Neural cell (in vitro differentiated cells): Measurements from ENCODE around the gene GFRA1. TPM values are rescaled to one million over a fixed set of nuclear protein-coding genes. Genes with fewer than 3 reads are reported as not detected.

ENCODE experiments used
- H2AFZ ChIP-seq: fragments of 200-600, 300-800 bp; sonication (generic), shearing (Covaris generic); 2 replicates; pipeline ENCODE4 v1.6.0; 2014; ENCODE audit warnings: low read depth, mild to moderate bottlenecking, antibody characterized with exemption, low read length, moderate library complexity
- H3F3A ChIP-seq: fragments of 200-600 bp; shearing (Covaris generic); 2 replicates; pipeline ENCODE4 v1.6.1; 2016; ENCODE audit warnings: mild to moderate bottlenecking, moderate library complexity, mixed read lengths, antibody characterized with exemption, low read length; ENCODE audit not compliant: insufficient read depth, poor library complexity, severe bottlenecking
- H3K27ac ChIP-seq: fragments of 200-600, 300-800 bp; sonication (generic), shearing (Covaris generic); 2 replicates; pipeline ENCODE4 v1.5.1; 2014; ENCODE audit warnings: mild to moderate bottlenecking, low read length, moderate library complexity
- H3K27me3 ChIP-seq: fragments of 300-800, 200-600 bp; sonication (generic), shearing (Covaris generic); 2 replicates; pipeline ENCODE4 v1.6.0; 2014; ENCODE audit warnings: mild to moderate bottlenecking, low read depth, low read length, moderate library complexity; ENCODE audit not compliant: insufficient read depth
- H3K36me3 ChIP-seq: fragments of 300-800, 200-600 bp; sonication (generic), shearing (Covaris generic); 2 replicates; pipeline ENCODE4 v1.5.1; 2014; ENCODE audit warnings: mild to moderate bottlenecking, antibody characterized with exemption, low read length, moderate library complexity; ENCODE audit not compliant: insufficient read depth
- H3K4me2 ChIP-seq: fragments of 300-800, 200-600 bp; sonication (generic), shearing (Covaris generic); 2 replicates; pipeline ENCODE4 v1.6.0; 2014; ENCODE audit warnings: mild to moderate bottlenecking, low read length
- H3K4me3 ChIP-seq: fragments of 300-800, 200-600 bp; sonication (generic), shearing (Covaris generic); 2 replicates; pipeline ENCODE4 v1.5.1; 2014; ENCODE audit warnings: mild to moderate bottlenecking, low read length, moderate library complexity
- H3K79me2 ChIP-seq: fragments of 200-600 bp; shearing (Covaris generic); replicated peaks from 2 replicates; pipeline ENCODE4 v1.6.0; 2014; ENCODE audit warnings: mild to moderate bottlenecking, low read length, moderate library complexity; ENCODE audit not compliant: insufficient read depth
- H3K9ac ChIP-seq: fragments of 300-800, 200-600 bp; sonication (generic), shearing (Covaris generic); 2 replicates; pipeline ENCODE4 v1.6.1; 2016; ENCODE audit warnings: mild to moderate bottlenecking, low read length, mixed read lengths
- H3K9me2 ChIP-seq: fragments of 200-600 bp; shearing (Covaris generic); 2 replicates; pipeline ENCODE4 v1.6.1; 2016; ENCODE audit warnings: mild to moderate bottlenecking, low read length, mixed read lengths; ENCODE audit not compliant: insufficient read depth
- H3K9me3 ChIP-seq: fragments of 200-600, 300-800 bp; sonication (generic), shearing (Covaris generic); 2 replicates; pipeline ENCODE4 v1.6.1; 2016; ENCODE audit warnings: mild to moderate bottlenecking, mixed run types, low read length, moderate library complexity, mixed read lengths
- H4K20me1 ChIP-seq: fragments of 200-600 bp; shearing (Covaris generic); 2 replicates; pipeline ENCODE4 v1.6.1; 2016; ENCODE audit warnings: mild to moderate bottlenecking, mixed run types; ENCODE audit not compliant: insufficient read depth
- CTCF ChIP-seq: fragments of 450-650 bp; IDR thresholded peaks from 2 replicates; pipeline ENCODE4 v1.5.1; 2014; ENCODE audit warnings: antibody characterized with exemption, mild to moderate bottlenecking, moderate library complexity; ENCODE audit not compliant: poor library complexity, severe bottlenecking
- EP300 ChIP-seq: fragments of 450-650 bp; conservative IDR thresholded peaks from 2 replicates; pipeline ENCODE4 v1.6.1; 2014; ENCODE audit warnings: antibody characterized with exemption, mild to moderate bottlenecking, moderate library complexity; ENCODE audit not compliant: poor library complexity, severe bottlenecking
- EZH2 ChIP-seq: fragments of 200-600, 300-800 bp; shearing (Covaris generic), sonication (generic); IDR thresholded peaks from 2 replicates; pipeline ENCODE4 v1.6.1; 2014; ENCODE audit warnings: antibody characterized with exemption, low read length, borderline replicate concordance, mild to moderate bottlenecking; ENCODE audit not compliant: insufficient read depth, poor library complexity, severe bottlenecking
- MXI1 ChIP-seq: fragments of 450-650 bp; conservative IDR thresholded peaks from 2 replicates; pipeline ENCODE4 v1.6.1; 2014; ENCODE audit warnings: antibody characterized with exemption, mild to moderate bottlenecking; ENCODE audit not compliant: poor library complexity, severe bottlenecking
- POLR2AphosphoS5 ChIP-seq: IDR thresholded peaks from 2 replicates; pipeline ENCODE4 v1.6.1; 2012
- RAD21 ChIP-seq: fragments of 450-650 bp; conservative IDR thresholded peaks from 2 replicates; pipeline ENCODE4 v1.6.1; 2014; ENCODE audit warnings: antibody characterized with exemption, mild to moderate bottlenecking, moderate library complexity
- REST ChIP-seq: IDR thresholded peaks from 2 replicates; pipeline ENCODE4 v1.6.1; 2012; ENCODE audit warnings: borderline replicate concordance
- SMC3 ChIP-seq: fragments of 450-650 bp; conservative IDR thresholded peaks from 2 replicates; pipeline ENCODE4 v1.6.1; 2014; ENCODE audit warnings: antibody characterized with exemption, mild to moderate bottlenecking, moderate library complexity; ENCODE audit not compliant: poor library complexity
- TAF1 ChIP-seq: IDR thresholded peaks from 2 replicates; pipeline ENCODE4 v1.6.1; 2012; ENCODE audit warnings: low read depth
- polyA plus RNA-seq: library from polyadenylated mRNA; depleted of rRNA; stranded (reverse); fragments of >200 nt; gene quantifications from 2 replicates; pipeline ENCODE4 v1.2.3, GENCODE V29; 2014

The GFRA1 gene
- polyA plus RNA-seq, 1 donor from 2014 or later, result 2.3 TPM

- TF ChIP-seq TAF1 (no peak), RAD21 (no peak), REST (no peak), POLR2AphosphoS5 (no peak), EP300 (no peak), CTCF (no peak), SMC3 (no peak), EZH2 (no peak), MXI1 (no peak)
- peaks cover 18% of the 10 kb centered on the region for H3K27me3 ChIP-seq
- H2AFZ ChIP-seq, result no peak overlapping the region
Observed at GRCh38 chr10:116265686-116266085, 7.3 kb downstream of the GFRA1 start.

DNA sequence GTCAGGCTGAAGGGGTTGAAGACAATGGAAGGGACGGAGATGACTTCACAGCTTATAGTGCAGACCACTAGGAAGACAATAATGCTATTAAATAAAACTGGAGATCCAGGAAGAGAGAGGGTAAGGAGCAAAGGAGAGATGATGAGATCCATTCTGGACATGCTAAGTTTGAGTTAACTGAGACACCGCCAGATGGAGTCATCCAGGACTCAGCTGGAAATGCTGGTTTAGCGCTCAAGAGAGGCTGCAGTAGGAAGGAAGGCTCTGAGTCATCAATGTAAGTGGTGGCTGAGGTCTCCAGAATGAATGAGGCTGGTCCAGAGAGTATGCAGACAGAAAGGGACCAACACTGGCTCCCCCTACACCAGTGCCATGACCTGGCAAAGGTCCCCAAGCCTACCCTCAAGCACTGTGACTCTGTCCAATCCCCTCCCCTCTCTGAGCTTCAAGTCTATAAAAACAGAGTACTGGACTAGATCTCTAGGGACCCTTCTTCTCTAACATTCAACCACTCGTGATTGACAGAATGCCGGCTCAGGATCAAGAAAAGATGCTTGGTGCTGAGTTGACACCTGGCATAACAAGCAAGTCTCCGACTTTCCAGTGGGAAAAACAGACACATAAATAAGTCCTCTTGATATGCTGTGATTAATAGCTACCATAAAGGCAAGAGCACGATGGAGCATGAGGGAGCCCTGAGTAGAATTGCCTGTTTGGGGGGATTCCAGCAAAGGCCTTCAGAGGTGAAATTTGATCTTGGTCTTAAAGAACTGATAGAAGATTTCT lies 8.9 kb downstream of the GFRA1 start:
- Histone ChIP-seq H2AFZ (no peak overlapping the region), H3K79me2 (no peaks in the 10 kb centered on the region), H3K4me3 (no peak overlapping the region), H3K27ac (no peak overlapping the region), H3K9me2 (no peaks in the 10 kb centered on the region), H3K27me3 (peaks cover 5% of the 10 kb centered on the region), H4K20me1 (no peaks in the 10 kb centered on the region), H3K4me2 (no peak overlapping the region), H3K36me3 (no peaks in the 10 kb centered on the region), H3K9me3 (no peaks in the 10 kb centered on the region), H3F3A (no peaks in the 10 kb centered on the region), H3K9ac (no peak overlapping the region)
- TF ChIP-seq CTCF (no peak), MXI1 (no peak), TAF1 (no peak), SMC3 (no peak), REST (no peak), RAD21 (no peak), POLR2AphosphoS5 (no peak), EP300 (no peak), EZH2 (no peak)

More at GRCh38 chr10:116265686-116266085, 7.3 kb downstream of the GFRA1 start:
- Histone ChIP-seq H3K9me3 (no peaks in the 10 kb centered on the region), H3K36me3 (no peaks in the 10 kb centered on the region), H3K79me2 (no peaks in the 10 kb centered on the region), H3K4me3 (no peak overlapping the region), H4K20me1 (no peaks in the 10 kb centered on the region), H3K9ac (no peak overlapping the region), H3K4me2 (no peak overlapping the region), H3F3A (no peaks in the 10 kb centered on the region), H3K27ac (no peak overlapping the region), H3K9me2 (no peaks in the 10 kb centered on the region)
